Cortex of kidney (tissue), 1 donor: ENCODE results near the gene DGCR2.
"Not testable (repeated sequence)": the region's sequence is repeated elsewhere in the genome, so short reads cannot be mapped to it uniquely, and the experiment has no call there.

Experiments used
- DNase-seq: peaks from one replicate; lab custom pipeline; 2025; lab: John Stamatoyannopoulos, UW

DGCR2 gene

GRCh38 chr22:19027371-19028059, 94.7 kb downstream of the DGCR2 start:
- not testable (repeated sequence) for DNase-seq

GRCh38 chr22:19026080-19026479, 96.1 kb downstream of the DGCR2 start:
- not testable (repeated sequence) for DNase-seq

GRCh38 chr22:19024956-19025489, 97.2 kb downstream of the DGCR2 start:
- not testable (repeated sequence) for DNase-seq

- not testable (repeated sequence) for DNase-seq
Observed at GRCh38 chr22:19023931-19024330, 98.3 kb downstream of the DGCR2 start.

GRCh38 chr22:19022755-19023154, 99.5 kb downstream of the DGCR2 start:
- no peak for DNase-seq

- no peak for DNase-seq
Observed at GRCh38 chr22:19019679-19020032, 102.6 kb downstream of the DGCR2 start.

GRCh38 chr22:19019029-19019678, 103.1 kb downstream of the DGCR2 start:
- DNase-seq, result no peak

GRCh38 chr22:19018256-19018655, 104.0 kb downstream of the DGCR2 start:
- no peak for DNase-seq

GRCh38 chr22:19016081-19016766, 106.0 kb downstream of the DGCR2 start:
- no peak for DNase-seq

- DNase-seq, result no peak
Observed at GRCh38 chr22:19014886-19015285, 107.3 kb downstream of the DGCR2 start.

- not testable (repeated sequence) for DNase-seq
Observed at GRCh38 chr22:19013881-19014598, 108.2 kb downstream of the DGCR2 start.

- not testable (repeated sequence) for DNase-seq
Observed at GRCh38 chr22:19013411-19013810, 108.8 kb downstream of the DGCR2 start.

- DNase-seq, result no peak
Observed at GRCh38 chr22:19012308-19012986, 109.8 kb downstream of the DGCR2 start.

GRCh38 chr22:19011611-19012010, 110.6 kb downstream of the DGCR2 start:
- DNase-seq, result not testable (repeated sequence)

GRCh38 chr22:19011075-19011474, 111.1 kb downstream of the DGCR2 start:
- DNase-seq, result no peak

- DNase-seq, result no peak
Observed at GRCh38 chr22:19005905-19006304, 116.3 kb downstream of the DGCR2 start.

GRCh38 chr22:19004471-19004870, 117.7 kb downstream of the DGCR2 start:
- no peak for DNase-seq

- DNase-seq, result no peak
Observed at GRCh38 chr22:19003508-19003907, 118.7 kb downstream of the DGCR2 start.

GRCh38 chr22:19002684-19003038, 119.6 kb downstream of the DGCR2 start:
- no peak for DNase-seq

- DNase-seq, result no peak
Observed at GRCh38 chr22:19001204-19001603, 121.0 kb downstream of the DGCR2 start.

GRCh38 chr22:19000106-19000505, 122.1 kb downstream of the DGCR2 start:
- not testable (repeated sequence) for DNase-seq

GRCh38 chr22:18999416-18999815, 122.8 kb downstream of the DGCR2 start:
- no peak for DNase-seq
